Glomerular endothelial cell (primary cell): ENCODE results near the gene CDH23. TPM values are rescaled to one million over a fixed set of nuclear protein-coding genes. Genes with fewer than 3 reads are reported as not detected.

Source experiments
- DNase-seq: peaks from one replicate; pipeline ENCODE4 v3.0.0-alpha.2; 2011; ENCODE audit warnings: low read depth, low spot score; ENCODE audit errors: extremely low read depth
- total RNA-seq: library from RNA; depleted of rRNA; stranded (reverse); fragments of >200 nt; gene quantifications from 2 replicates; pipeline ENCODE4 v1.2.3, GENCODE V29; 2015

Gene CDH23
- total RNA-seq, 1 donor from 2014 or later = not detected

- DNase-seq = no peak
Observed at GRCh38 chr10:71368643-71369042, 28.1 kb upstream of the CDH23 start.

GRCh38 chr10:71369602-71370001 lies 27.1 kb upstream of the CDH23 start:
- DNase-seq = no peak

GRCh38 chr10:71370031-71370430 lies 26.7 kb upstream of the CDH23 start:
- no peak for DNase-seq

GRCh38 chr10:71371750-71372166 lies 25.0 kb upstream of the CDH23 start:
- DNase-seq = no peak

- no peak for DNase-seq
Observed at GRCh38 chr10:71372882-71373495, 23.7 kb upstream of the CDH23 start.

GRCh38 chr10:71374481-71375233 lies 22.1 kb upstream of the CDH23 start:
- DNase-seq = no peak

- DNase-seq = no peak
Observed at GRCh38 chr10:71375952-71376351, 20.8 kb upstream of the CDH23 start.

- DNase-seq = no peak
Observed at GRCh38 chr10:71378336-71379117, 18.2 kb upstream of the CDH23 start.

GRCh38 chr10:71379118-71379766 lies 17.5 kb upstream of the CDH23 start:
- no peak for DNase-seq

GRCh38 chr10:71380841-71381240 lies 15.9 kb upstream of the CDH23 start:
- DNase-seq = no peak

- no peak for DNase-seq
Observed at GRCh38 chr10:71381611-71382010, 15.1 kb upstream of the CDH23 start.

GRCh38 chr10:71382028-71382427 lies 14.7 kb upstream of the CDH23 start:
- no peak for DNase-seq

- DNase-seq = no peak
Observed at GRCh38 chr10:71382757-71383156, 14.0 kb upstream of the CDH23 start.

GRCh38 chr10:71383972-71384687 lies 12.6 kb upstream of the CDH23 start:
- no peak for DNase-seq

- DNase-seq = no peak
Observed at GRCh38 chr10:71388171-71388570, 8.5 kb upstream of the CDH23 start.

- DNase-seq = no peak
Observed at GRCh38 chr10:71388583-71389310, 8.0 kb upstream of the CDH23 start.

GRCh38 chr10:71389768-71390460 lies 6.8 kb upstream of the CDH23 start:
- no peak for DNase-seq

GRCh38 chr10:71390461-71390835 lies 6.3 kb upstream of the CDH23 start:
- DNase-seq = no peak

- no peak for DNase-seq
Observed at GRCh38 chr10:71390921-71391690, 5.6 kb upstream of the CDH23 start.
